SK-N-SH treated with all-trans-retinoic acid at 6 μM for 48 hours (cell line): ENCODE results near the gene GPC6.

Experiments used
- ARNTL ChIP-seq: fragments of 450-650 bp; formaldehyde crosslinking; IDR thresholded peaks from 2 replicates; pipeline ENCODE4 v1.5.0; 2020; ENCODE audit warnings: low read depth, mild to moderate bottlenecking, moderate library complexity, borderline replicate concordance
- CREB5 ChIP-seq: fragments of 250-450 bp; sonication (Bioruptor Pico); IDR thresholded peaks from 2 replicates; pipeline ENCODE4 v1.5.1; 2020; ENCODE audit warnings: low read depth, mild to moderate bottlenecking, moderate library complexity
- CSDC2 ChIP-seq: fragments of 250-450 bp; sonication (Bioruptor Pico); IDR thresholded peaks from 2 replicates; pipeline ENCODE4 v1.5.0; 2020; ENCODE audit warnings: mild to moderate bottlenecking, moderate library complexity
- CSRNP3 ChIP-seq: fragments of 250-450 bp; sonication (Bioruptor Pico); IDR thresholded peaks from 2 replicates; pipeline ENCODE4 v1.5.1; 2021; ENCODE audit warnings: mild to moderate bottlenecking, moderate library complexity
- ESRRG ChIP-seq: fragments of 250-450 bp; sonication (Bioruptor Pico); IDR thresholded peaks from 2 replicates; pipeline ENCODE4 v1.6.1; 2021; ENCODE audit warnings: mild to moderate bottlenecking
- RARB ChIP-seq: fragments of 250-450 bp; sonication (Bioruptor Pico); IDR thresholded peaks from 2 replicates; pipeline ENCODE4 v1.8.0; 2021; ENCODE audit warnings: mild to moderate bottlenecking, moderate library complexity
- SNAI2 ChIP-seq: fragments of 250-450 bp; sonication (Bioruptor Pico); IDR thresholded peaks from 2 replicates; pipeline ENCODE4 v1.5.0; 2020; ENCODE audit warnings: mild to moderate bottlenecking, moderate library complexity
- TOX ChIP-seq: fragments of 250-450 bp; sonication (Bioruptor Pico); IDR thresholded peaks from 2 replicates; pipeline ENCODE4 v1.8.0; 2021; ENCODE audit warnings: mild to moderate bottlenecking, moderate library complexity, borderline replicate concordance
- ZC3H10 ChIP-seq: fragments of 250-450 bp; sonication (Bioruptor Pico); IDR thresholded peaks from 2 replicates; pipeline ENCODE4 v1.5.1; 2021; ENCODE audit warnings: mild to moderate bottlenecking, moderate library complexity
- ZFP30 ChIP-seq: fragments of 450-650 bp; formaldehyde crosslinking; IDR thresholded peaks from 2 replicates; pipeline ENCODE4 v1.5.0; 2022; ENCODE audit warnings: mild to moderate bottlenecking, moderate library complexity
- ZNF70 ChIP-seq: fragments of 450-650 bp; formaldehyde crosslinking; IDR thresholded peaks from 2 replicates; pipeline ENCODE4 v1.5.0; 2020; ENCODE audit warnings: mild to moderate bottlenecking, moderate library complexity
- ZNF8 ChIP-seq: fragments of 450-650 bp; formaldehyde crosslinking; IDR thresholded peaks from 2 replicates; pipeline ENCODE4 v1.5.0; 2020; ENCODE audit warnings: mild to moderate bottlenecking, moderate library complexity
- TF ChIP-seq, protein P1 (sequence below): fragments of 250-450 bp; sonication (Bioruptor Pico); IDR thresholded peaks from 2 replicates; pipeline ENCODE4 v1.8.0; 2020; ENCODE audit warnings: mild to moderate bottlenecking, moderate library complexity, borderline replicate concordance

DNA sequence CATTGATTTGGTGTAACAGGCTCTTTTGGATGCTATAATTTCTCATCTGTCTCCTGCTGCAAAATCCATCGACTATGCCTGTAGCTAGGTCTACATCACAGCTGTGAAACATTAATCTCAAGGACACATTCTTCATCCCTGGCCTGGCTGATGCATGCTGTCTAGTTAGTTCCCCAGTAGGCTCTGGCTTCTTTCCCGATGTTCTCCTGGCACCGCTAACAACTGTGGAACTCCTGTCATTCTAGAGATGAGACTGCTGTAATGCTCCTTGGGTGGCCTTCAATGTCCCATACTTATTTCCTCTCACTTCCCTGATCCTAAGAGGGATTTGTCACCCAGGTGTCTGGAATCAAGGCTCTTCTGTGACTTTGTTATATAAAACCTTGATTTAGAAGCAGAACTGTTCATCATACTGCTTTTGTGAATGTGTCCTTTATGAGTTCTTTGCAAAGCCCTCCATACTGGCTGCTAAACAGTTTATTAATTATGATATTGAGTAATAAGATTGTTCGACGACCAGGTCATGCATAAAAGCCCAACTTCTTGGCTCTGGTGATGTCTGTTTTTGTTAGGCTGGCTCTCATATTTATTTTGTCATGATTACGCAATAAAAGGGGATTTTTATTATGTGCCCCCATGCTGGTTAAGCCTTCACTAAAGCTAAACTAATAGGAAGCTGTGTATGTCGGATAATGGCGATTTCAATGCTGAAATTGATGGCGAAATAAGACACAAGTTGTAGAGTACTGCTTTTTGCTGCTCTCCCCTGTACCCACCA is 1025.4 kb downstream of the GPC6 start:
- TF ChIP-seq RARB (CRISPR knock-in tag), result no peak
- TF ChIP-seq, protein P1, sequence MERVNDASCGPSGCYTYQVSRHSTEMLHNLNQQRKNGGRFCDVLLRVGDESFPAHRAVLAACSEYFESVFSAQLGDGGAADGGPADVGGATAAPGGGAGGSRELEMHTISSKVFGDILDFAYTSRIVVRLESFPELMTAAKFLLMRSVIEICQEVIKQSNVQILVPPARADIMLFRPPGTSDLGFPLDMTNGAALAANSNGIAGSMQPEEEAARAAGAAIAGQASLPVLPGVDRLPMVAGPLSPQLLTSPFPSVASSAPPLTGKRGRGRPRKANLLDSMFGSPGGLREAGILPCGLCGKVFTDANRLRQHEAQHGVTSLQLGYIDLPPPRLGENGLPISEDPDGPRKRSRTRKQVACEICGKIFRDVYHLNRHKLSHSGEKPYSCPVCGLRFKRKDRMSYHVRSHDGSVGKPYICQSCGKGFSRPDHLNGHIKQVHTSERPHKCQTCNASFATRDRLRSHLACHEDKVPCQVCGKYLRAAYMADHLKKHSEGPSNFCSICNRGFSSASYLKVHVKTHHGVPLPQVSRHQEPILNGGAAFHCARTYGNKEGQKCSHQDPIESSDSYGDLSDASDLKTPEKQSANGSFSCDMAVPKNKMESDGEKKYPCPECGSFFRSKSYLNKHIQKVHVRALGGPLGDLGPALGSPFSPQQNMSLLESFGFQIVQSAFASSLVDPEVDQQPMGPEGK, result no peak
- no peak for TF ChIP-seq ZNF70 (CRISPR knock-in tag)
- TF ChIP-seq CREB5 (CRISPR knock-in tag), result no peak
- no peak for TF ChIP-seq ARNTL
- TF ChIP-seq ZC3H10 (CRISPR knock-in tag), result no peak
- TF ChIP-seq CSDC2 (CRISPR knock-in tag), result no peak
- no peak for TF ChIP-seq TOX (CRISPR knock-in tag)
- TF ChIP-seq SNAI2 (CRISPR knock-in tag), result no peak
- no peak for TF ChIP-seq CSRNP3
- no peak for TF ChIP-seq ZNF8 (CRISPR knock-in tag)
- no peak for TF ChIP-seq ESRRG (CRISPR knock-in tag)
- TF ChIP-seq ZFP30 (CRISPR knock-in tag), result no peak
